ENCODE data around the gene FMN2.

DNA sequence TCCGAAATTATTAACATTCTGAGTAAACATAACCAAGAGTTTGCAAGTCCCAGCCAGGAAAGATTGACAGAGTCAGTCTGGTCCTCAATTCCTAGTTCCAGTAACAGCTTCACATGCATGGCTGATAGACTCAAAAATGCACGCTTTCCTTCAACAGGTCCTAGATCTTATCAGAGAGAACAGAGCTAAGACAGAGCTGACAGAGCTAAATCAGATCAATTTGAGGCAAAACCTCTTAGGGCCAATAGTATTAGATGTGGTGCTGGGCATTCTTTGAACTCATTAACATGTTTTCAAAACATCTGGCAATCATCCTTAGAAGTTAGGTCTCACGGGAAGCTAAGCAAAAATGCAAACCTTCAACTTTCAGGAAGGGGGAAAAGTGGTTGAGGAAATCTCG, 406.2 kb downstream of the FMN2 start:
- TF ChIP-seq, protein P1, sequence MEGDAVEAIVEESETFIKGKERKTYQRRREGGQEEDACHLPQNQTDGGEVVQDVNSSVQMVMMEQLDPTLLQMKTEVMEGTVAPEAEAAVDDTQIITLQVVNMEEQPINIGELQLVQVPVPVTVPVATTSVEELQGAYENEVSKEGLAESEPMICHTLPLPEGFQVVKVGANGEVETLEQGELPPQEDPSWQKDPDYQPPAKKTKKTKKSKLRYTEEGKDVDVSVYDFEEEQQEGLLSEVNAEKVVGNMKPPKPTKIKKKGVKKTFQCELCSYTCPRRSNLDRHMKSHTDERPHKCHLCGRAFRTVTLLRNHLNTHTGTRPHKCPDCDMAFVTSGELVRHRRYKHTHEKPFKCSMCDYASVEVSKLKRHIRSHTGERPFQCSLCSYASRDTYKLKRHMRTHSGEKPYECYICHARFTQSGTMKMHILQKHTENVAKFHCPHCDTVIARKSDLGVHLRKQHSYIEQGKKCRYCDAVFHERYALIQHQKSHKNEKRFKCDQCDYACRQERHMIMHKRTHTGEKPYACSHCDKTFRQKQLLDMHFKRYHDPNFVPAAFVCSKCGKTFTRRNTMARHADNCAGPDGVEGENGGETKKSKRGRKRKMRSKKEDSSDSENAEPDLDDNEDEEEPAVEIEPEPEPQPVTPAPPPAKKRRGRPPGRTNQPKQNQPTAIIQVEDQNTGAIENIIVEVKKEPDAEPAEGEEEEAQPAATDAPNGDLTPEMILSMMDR (conservative IDR thresholded peaks at IDR 0.05): no peak
- TF ChIP-seq EZH2 (IDR thresholded peaks at IDR 0.05; ENCODE audit: low read depth): no peak
